Retinal pigment epithelial cell (primary cell): ENCODE measurements around the gene ATP11B.

ENCODE experiments used
- DNase-seq: peaks from one replicate; pipeline ENCODE4 v3.0.0-alpha.2; 2010; ENCODE audit warnings: low read depth
- H3K4me3 ChIP-seq: 2 replicates; pipeline ENCODE4 v1.5.1; 2011; ENCODE audit warnings: mild to moderate bottlenecking, low read length, control low read depth, moderate library complexity
- TF ChIP-seq, protein P1 (sequence below): conservative IDR thresholded peaks from 2 replicates; pipeline ENCODE4 v1.5.1; 2011; ENCODE audit warnings: low read depth, low read length, control low read depth, inconsistent platforms

The ATP11B gene

DNA sequence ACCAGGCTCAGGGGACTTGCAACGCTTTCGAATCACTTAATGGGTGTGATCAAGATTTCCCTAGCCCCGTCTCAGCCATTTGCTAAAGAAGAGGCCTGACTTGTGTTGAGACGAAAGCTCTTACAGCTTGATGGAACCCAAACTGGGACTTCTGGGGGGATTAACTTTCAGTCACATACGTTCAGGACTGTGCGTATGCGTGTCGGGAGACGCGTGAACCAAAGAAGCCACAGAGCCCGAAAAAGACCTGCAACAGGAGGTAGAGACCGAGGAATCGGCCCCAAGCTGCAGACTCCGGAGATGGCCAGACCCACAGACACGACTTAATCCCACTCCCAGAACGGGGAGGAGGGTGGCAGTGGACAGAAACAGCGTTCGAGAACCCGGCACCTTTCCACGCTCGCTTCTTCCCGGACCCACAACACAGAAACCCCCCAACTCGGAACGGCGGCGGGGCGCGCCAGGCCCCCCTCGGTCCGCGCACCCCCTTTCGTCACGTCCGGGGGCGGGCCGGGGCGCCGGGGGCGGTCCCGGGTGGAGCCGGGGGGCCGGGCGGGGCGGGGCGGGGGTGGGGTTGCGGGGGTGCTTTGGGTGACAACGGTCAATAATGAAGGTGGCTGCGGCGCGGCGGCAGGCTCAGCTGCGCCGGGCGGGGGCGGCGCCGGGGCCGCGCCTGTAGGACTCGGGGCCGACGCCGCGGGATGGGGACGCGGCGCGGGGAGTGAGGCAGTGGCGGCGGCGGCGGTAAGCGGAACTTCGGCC lies at the start of gene ATP11B:
Gene ATP11B, plus strand, starts transcription at position 604 of the 762 bp plus-strand sequence. CDS start 256 bp downstream, outside the sequence.
- peak; percentile 25 for DNase-seq
- TF ChIP-seq, protein P1, sequence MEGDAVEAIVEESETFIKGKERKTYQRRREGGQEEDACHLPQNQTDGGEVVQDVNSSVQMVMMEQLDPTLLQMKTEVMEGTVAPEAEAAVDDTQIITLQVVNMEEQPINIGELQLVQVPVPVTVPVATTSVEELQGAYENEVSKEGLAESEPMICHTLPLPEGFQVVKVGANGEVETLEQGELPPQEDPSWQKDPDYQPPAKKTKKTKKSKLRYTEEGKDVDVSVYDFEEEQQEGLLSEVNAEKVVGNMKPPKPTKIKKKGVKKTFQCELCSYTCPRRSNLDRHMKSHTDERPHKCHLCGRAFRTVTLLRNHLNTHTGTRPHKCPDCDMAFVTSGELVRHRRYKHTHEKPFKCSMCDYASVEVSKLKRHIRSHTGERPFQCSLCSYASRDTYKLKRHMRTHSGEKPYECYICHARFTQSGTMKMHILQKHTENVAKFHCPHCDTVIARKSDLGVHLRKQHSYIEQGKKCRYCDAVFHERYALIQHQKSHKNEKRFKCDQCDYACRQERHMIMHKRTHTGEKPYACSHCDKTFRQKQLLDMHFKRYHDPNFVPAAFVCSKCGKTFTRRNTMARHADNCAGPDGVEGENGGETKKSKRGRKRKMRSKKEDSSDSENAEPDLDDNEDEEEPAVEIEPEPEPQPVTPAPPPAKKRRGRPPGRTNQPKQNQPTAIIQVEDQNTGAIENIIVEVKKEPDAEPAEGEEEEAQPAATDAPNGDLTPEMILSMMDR = no peak
- peak within 1 kb of the TSS; percentile 94 for H3K4me3 ChIP-seq

DNA sequence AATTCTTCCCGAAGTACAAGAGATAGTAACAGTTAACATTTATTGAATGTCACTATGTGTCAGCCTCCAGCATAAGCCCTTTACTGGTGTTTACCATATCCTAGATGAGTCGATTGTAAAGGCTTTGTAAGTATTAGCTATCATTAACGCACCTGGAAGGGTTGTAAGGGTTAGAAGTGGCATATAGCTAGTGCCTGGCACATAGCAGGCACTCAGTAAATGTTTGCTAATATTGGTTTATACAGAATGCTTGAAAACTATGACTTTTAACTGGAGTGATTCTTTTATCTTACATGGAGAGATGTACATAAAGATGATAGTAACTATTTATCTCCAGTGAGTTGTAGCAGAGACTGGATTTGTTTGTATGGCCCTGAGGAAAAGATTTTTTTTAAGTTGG lies 46.3 kb upstream of the ATP11B start:
- DNase-seq = no peak
- no peak overlapping the region for H3K4me3 ChIP-seq
- TF ChIP-seq, protein P1 = no peak

DNA sequence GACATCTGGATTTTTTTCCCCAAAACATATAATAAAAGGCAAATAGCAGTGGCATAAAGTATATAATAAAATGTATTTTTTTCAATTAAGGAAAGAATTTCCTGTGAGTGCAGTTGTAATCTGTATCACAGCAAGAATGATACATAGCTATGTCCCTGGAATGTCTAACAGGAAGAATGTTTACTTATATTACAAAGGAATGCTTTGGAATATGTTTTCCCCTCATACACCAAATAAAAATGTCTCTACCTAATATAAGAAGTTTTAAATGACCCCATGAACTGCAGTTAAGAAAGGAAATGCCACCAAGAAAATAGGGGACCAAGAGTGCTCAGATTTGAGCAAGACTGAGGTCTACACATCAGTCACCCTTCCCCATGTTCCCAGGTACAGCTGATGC lies 38.0 kb upstream of the ATP11B start:
- TF ChIP-seq, protein P1 = no peak
- no peak for DNase-seq
- H3K4me3 ChIP-seq = no peak overlapping the region

DNA sequence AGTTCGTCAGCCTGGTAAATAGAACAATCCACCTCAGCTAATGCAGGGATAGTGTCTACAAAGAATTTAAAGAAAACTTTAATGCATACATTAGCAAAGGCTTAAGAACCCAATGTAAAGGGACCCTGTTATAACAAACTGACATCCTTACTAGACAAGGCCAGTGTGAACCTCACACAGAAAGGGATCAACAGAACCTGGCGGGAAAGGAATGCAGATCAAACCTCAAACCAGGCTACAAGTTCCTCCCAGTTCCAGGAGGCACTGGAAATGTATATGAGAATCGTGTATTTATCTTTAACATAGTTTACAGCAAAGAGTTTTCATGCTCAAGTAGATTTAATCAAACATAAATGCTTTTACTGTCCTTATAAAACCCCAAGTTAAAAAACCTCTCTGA lies 37.6 kb upstream of the ATP11B start:
- DNase-seq = no peak
- no peak overlapping the region for H3K4me3 ChIP-seq
- TF ChIP-seq, protein P1 = no peak

GRCh38 chr3:182760576-182761164 lies 32.6 kb upstream of the ATP11B start:
- DNase-seq = no peak
- TF ChIP-seq, protein P1 = no peak
- H3K4me3 ChIP-seq = no peak overlapping the region

- no peak overlapping the region for H3K4me3 ChIP-seq
- DNase-seq = no peak
- TF ChIP-seq, protein P1 = no peak
Measured at GRCh38 chr3:182763896-182764295, 29.4 kb upstream of the ATP11B start.

- no peak overlapping the region for H3K4me3 ChIP-seq
- DNase-seq = no peak
- TF ChIP-seq, protein P1 = no peak
Measured at GRCh38 chr3:182765287-182765686, 28.0 kb upstream of the ATP11B start.
